Measurements from ENCODE around the gene MOAP1.
"Not testable (repeated sequence)": the region's sequence is repeated elsewhere in the genome, so short reads cannot be mapped to it uniquely, and the experiment has no call there.

MOAP1 gene

GRCh38 chr14:93183596-93184317 lies 940 bp downstream of the MOAP1 start:
- no peak for DNase-seq

GRCh38 chr14:93175492-93175891 lies 9.2 kb downstream of the MOAP1 start:
- DNase-seq, result no peak

DNA sequence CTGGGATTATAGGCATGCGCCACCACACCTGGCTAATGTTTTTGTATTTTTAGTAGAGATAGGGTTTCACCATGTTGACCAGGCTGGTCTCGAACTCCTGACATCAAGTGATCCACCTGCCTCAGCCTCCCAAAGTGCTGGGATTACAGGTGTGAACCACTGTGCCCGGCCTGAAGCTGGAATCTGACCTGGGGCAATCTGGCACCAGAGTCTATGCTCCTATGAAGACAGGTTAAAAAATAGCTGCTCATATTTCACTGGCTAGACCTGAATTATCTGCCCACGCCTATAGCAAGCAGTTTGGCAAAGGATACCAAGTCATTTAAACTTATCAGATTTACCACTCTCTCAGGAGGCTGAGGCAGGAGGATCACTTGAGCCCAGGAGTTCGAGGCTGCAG lies 10.0 kb downstream of the MOAP1 start:
- not testable (repeated sequence) for DNase-seq

DNA sequence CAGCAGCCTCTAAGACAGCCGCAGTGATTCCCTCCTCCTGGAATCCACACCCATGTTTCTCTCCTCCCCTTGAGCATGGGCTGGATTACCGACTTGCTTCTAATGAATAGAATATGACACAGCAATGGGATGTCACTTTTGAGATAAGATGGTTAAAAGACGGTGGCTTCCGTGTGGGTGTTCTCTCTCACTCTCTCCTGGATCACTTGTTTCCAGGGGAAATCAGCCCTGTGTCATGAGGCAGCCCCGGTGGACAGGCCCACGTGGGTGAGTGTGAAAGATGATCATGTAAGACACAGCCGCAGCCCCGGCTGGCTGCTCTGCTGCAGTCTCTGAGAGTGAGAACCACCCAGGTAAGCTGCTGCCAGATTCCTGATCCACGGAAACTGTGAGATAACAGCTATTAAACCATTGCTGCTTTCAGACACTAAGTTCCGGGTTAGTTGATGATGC lies 10.7 kb downstream of the MOAP1 start:
- no peak for DNase-seq

DNA sequence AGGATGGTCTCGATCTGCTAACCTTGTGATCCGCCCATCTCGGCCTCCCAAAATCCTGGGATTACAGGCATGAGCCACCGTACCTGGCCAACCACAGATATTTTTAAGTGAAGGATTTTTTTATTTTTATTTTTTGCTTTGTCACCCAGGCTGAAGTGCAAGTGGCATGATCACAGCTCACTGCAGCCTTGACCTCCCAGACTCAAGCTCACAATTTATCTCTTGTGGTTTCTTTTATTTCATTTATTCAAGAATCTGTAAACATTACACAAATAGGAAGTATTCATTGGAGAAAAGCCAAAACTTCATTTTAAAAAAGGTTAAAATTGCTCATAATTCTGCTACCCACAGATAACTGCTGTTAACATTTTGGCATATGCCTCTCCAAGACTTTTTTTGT lies 13.3 kb downstream of the MOAP1 start:
- no peak for DNase-seq

- DNase-seq, result not testable (repeated sequence)
These were observed 14.6 kb downstream of the MOAP1 start for GRCh38 chr14:93170141-93170540.

GRCh38 chr14:93169619-93170018 lies 15.1 kb downstream of the MOAP1 start:
- DNase-seq, result not testable (repeated sequence)

DNA sequence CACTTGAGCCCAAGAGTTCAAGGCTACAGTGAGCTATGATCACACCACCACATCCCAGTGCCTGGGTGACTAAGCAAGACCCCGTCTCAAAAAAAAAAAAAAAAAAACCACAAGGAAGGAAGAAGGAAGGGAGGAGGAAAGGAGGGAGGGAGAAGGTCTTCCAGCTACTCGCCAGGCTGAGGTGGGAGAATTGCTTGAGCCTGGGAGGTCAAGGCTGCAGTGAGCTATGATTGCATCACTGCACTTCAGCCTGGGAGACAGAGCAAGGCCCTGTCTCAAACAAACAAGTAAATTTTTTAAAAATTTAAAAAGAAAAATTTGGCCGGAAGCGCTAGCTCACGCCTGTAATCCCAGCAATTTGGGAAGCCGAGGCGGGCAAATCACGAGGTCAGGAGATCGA lies 16.1 kb downstream of the MOAP1 start:
- DNase-seq, result not testable (repeated sequence)

- not testable (repeated sequence) for DNase-seq
These were observed 19.1 kb downstream of the MOAP1 start for GRCh38 chr14:93165271-93166265.

DNA sequence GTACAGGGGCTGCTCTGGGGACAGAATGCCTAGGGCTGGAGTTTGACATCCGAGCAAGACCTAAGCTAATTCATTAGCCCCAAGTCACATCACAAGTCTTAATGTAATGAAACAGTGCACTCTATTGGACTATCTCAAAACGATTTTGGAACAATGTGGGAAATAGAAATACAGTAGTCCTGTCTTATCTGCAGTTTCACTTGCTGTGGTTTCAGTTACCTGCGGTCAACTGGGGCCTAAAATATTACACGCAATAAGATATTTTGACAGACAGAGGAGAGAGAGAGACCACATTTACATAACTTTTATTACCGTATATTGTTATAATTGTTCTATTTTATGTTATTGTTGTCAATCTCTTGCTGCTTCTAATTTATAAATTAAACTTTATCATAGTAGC lies 21.1 kb downstream of the MOAP1 start:
- no peak for DNase-seq

DNA sequence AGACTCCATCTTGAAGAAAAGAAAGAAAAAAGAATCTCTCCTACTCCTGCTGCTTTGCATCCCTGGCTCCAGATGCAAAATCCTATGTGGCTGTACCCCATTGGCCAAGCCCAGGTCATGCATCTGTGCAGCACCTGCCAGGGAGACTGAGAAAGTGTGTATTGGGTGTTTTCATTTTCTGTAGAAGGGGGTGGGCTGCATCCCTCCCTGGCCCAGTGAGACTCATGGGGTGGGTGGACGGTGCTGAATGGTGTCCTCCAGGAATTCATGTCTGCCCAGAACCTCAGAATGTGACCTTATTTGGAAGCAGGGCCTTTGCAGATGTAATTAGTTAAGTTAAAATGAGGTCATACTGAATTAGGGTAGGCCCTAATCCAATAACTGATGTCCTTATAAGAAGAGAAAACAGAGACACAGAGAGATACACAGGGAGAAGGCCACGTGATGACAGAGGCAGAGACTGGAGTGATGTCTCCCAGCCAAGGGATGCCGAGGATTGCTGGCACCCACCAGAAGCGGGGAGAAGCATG lies 23.2 kb downstream of the MOAP1 start:
- no peak for DNase-seq

DNA sequence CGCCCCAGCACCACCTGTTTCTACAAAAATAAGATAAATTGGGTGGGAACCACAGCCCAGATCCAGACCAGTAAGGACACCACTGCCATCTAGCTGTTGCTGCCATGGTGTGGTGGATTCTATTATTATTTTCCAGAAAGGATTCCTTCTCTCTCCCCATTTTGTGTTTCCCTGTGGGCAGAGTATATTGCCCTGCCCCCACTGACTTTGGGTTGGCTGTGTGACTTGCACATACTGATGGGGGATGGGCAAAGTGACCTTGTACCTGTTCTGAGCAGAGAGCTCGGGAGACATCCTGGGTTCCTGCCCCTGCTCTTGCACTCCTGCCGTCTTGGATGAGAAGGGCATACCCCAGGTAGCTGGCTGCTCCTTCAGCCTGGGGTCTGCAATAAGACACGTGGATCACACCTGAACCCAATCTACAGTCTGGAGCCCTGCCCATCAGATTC lies 24.3 kb downstream of the MOAP1 start:
- DNase-seq, result no peak

DNA sequence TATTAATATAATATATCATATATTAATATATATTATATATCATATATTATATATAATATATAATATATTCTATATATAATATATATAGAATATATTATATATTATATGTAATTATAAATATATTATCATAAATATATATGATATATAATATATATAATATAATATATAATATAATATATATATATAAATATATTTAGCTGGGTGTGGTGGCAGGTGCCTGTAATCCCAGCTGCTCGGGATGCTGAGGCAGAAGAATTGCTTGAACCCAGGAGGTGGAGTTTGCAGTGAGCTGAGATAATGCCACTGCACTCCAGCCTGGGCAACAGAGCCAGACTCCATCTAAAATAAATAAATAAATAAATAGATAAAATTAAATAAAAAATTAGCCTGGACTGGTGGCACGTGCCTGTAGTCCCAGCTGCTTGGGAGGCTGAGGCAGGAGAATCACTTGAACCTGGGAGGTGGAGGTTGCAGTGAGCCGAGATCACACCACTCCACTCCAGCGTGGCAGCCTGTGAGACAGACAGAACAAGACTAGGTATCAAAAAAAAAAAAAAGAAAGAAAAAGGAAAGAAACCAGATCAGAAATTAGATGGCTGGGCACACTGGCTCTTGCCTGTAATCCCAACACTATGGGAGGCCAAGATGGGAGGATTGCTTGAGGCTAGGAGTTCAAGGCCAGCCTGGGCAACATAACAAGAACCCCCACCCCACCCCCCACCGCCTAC lies 24.9 kb downstream of the MOAP1 start:
- not testable (repeated sequence) for DNase-seq

DNA sequence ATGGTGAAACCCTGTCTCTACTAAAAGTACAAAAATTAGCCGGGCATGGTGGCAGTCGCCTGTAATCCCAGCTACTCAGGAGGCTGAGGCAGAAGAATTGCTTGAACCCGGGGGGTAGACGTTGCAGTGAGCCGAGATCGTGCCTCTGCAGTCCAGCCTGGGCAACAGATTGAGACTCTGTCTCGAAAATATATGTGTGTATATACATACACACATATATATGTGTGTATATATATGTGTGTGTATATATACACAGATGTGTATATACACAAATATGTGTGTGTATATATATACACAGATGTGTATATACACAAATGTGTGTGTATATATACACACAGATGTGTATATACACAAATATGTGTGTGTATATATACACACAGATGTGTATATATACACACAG lies 26.3 kb downstream of the MOAP1 start:
- not testable (repeated sequence) for DNase-seq

- no peak for DNase-seq
These were observed 27.9 kb downstream of the MOAP1 start for GRCh38 chr14:93156693-93157369.

DNA sequence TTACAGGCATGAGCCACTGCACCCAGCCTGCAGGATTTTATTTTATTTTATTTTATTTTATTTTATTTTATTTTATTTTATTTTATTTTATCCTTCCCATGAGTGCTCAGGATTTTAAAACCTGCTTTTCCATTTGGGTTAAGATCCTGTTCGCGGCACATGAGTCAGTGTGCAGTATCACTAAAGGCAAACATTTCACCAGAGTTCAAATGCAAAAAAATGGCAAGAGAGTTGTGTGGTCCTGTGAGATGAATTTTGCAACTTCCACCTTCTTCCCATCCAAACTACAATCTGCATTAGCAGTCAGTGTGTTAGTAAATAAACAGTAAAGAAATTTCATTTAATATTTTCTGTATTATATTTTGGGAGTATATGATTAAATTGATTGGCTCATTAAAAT lies 29.0 kb downstream of the MOAP1 start:
- DNase-seq, result no peak

GRCh38 chr14:93153121-93153520 lies 31.6 kb downstream of the MOAP1 start:
- no peak for DNase-seq

DNA sequence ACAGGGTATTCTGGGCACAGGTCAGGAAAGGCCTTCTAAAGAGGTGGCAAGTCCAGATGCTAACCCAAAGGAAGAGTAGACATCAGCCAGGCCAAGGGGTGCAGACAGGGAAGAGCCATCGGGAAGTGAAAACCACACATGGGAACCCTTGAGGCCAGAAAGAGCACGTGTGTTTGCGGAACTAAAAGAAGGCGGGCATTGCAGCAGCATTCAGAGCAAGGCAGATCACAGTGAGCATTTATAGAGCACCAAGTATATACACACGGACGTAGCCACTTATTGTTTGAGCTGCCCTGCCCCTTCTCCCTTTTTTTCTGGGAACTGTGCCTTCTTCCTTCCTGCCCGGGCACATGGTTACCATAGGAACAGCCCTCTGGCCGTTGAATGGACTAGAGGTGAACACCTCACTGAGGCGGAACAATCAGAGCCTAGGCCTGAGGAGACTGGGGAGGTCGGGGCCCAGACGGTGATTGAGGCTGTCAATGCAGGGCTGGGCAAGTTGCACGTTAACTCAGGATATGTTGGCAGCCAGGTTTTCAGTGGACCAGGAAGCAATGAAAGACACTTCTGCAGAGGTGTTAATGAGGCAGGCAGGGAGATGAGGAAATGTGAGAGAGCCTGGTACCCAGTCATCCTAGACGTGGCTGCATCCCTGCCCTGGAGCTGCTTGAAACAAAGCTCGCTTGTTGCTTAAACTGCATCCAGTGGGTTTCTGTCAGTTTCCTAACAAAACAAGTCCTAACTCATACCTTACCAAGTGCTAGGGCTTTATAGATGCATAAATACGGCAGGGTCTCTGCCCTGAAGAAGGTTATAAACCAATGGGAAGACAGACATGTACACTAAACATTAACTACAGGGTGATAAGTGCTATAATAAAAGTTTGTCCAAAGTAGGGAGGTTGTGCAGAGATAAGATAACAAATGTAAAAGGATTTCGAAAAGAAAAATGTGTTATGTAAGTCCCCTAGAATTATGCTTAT lies 34.2 kb downstream of the MOAP1 start:
- DNase-seq, result peak; percentile 32

GRCh38 chr14:93148979-93149378 lies 35.7 kb downstream of the MOAP1 start:
- DNase-seq, result no peak

DNA sequence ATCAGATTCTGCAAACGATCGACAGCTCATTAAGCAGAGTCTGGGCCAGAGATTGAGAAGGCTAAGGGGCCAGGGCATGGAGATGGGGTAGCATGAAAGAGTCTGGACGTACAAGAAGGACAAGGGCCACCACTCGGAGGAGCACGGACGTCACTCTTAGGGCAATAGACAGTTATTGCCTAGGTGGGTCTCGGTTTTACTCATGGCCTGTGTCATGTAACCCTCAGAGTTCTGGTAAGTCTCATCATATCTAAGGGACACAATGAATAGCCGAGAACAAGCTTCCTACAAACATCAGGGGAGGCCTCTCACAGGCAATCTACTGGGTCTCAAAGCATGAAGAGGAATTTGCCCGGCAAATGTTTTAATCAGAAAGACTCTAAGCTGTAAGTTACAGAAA lies 38.6 kb downstream of the MOAP1 start:
- DNase-seq, result no peak

Measured in NCI-H226 (cell line).